SU-DHL-6 (cell line): ENCODE data around the gene CCNJ.
"Not testable (repeated sequence)": the region's sequence is repeated elsewhere in the genome, so short reads cannot be mapped to it uniquely, and the experiment has no call there.

Experiments used
- H2AFZ ChIP-seq: fragments of 200-600 bp; sonication (generic); 2 replicates; pipeline ENCODE4 v1.6.1; 2014; ENCODE audit warnings: low read depth, mild to moderate bottlenecking, moderate library complexity, mixed read lengths, antibody characterized with exemption, low read length; ENCODE audit not compliant: severe bottlenecking
- H3F3A ChIP-seq: fragments of 200-600 bp; shearing (Covaris generic); 2 replicates; pipeline ENCODE4 v1.6.0; 2016; ENCODE audit warnings: antibody characterized with exemption, mild to moderate bottlenecking; ENCODE audit not compliant: insufficient read depth
- H3K27ac ChIP-seq: fragments of 200-600 bp; sonication (generic); 2 replicates; pipeline ENCODE4 v1.5.1; 2016; ENCODE audit warnings: low read depth, mild to moderate bottlenecking, low read length, moderate library complexity, mixed read lengths
- H3K27me3 ChIP-seq: fragments of 200-600 bp; sonication (generic), shearing (Covaris generic); 2 replicates; pipeline ENCODE4 v1.6.0; 2014; ENCODE audit warnings: mild to moderate bottlenecking, low read length
- H3K36me3 ChIP-seq: fragments of 200-600 bp; sonication (generic); 2 replicates; pipeline ENCODE4 v1.6.1; 2014; ENCODE audit warnings: mild to moderate bottlenecking, low read length, mixed read lengths
- H3K4me2 ChIP-seq: fragments of 300-600, 200-600 bp; shearing (Covaris generic), sonication (generic); 2 replicates; pipeline ENCODE4 v1.6.0; 2014; ENCODE audit warnings: low read length, low read depth, mild to moderate bottlenecking; ENCODE audit not compliant: poor library complexity, severe bottlenecking
- H3K4me3 ChIP-seq: fragments of 200-600 bp; sonication (generic); 2 replicates; pipeline ENCODE4 v1.5.1; 2014; ENCODE audit warnings: antibody characterized with exemption, low read length, mild to moderate bottlenecking, mixed read lengths; ENCODE audit not compliant: insufficient read depth, poor library complexity, severe bottlenecking
- H3K79me2 ChIP-seq: fragments of 200-600 bp; sonication (generic); 2 replicates; pipeline ENCODE4 v1.6.1; 2014; ENCODE audit warnings: mild to moderate bottlenecking, low read length, moderate library complexity; ENCODE audit not compliant: insufficient read depth
- H3K9ac ChIP-seq: fragments of 200-600 bp; sonication (generic); 2 replicates; pipeline ENCODE4 v1.7.0; 2014; ENCODE audit warnings: mild to moderate bottlenecking, low read length
- H3K9me2 ChIP-seq: fragments of 200-600 bp; sonication (generic); replicated peaks from 2 replicates; pipeline ENCODE4 v1.6.1; 2014; ENCODE audit warnings: low read length; ENCODE audit not compliant: insufficient read depth
- H3K9me3 ChIP-seq: fragments of 200-600 bp; sonication (generic); 2 replicates; pipeline ENCODE4 v1.6.1; 2014; ENCODE audit warnings: low read length, mixed read lengths; ENCODE audit not compliant: insufficient read depth
- H4K20me1 ChIP-seq: fragments of 200-600 bp; sonication (generic); 2 replicates; pipeline ENCODE4 v1.6.1; 2014; ENCODE audit warnings: low read depth, mild to moderate bottlenecking, antibody characterized with exemption, low read length, moderate library complexity, mixed read lengths
- EZH2phosphoT487 ChIP-seq: fragments of 200-600 bp; sonication (generic), shearing (Covaris generic); conservative IDR thresholded peaks from 2 replicates; pipeline ENCODE4 v1.6.1; 2018; ENCODE audit warnings: mild to moderate bottlenecking, antibody characterized with exemption, low read length, moderate library complexity, mixed read lengths
- TF ChIP-seq, protein P1 (sequence below): fragments of 200-600 bp; sonication (generic); IDR thresholded peaks from one replicate; pipeline ENCODE4 v1.5.1; 2017; ENCODE audit warnings: antibody characterized with exemption, mild to moderate bottlenecking, low read length, moderate library complexity; ENCODE audit not compliant: insufficient read depth, poor library complexity, severe bottlenecking

Gene CCNJ

DNA sequence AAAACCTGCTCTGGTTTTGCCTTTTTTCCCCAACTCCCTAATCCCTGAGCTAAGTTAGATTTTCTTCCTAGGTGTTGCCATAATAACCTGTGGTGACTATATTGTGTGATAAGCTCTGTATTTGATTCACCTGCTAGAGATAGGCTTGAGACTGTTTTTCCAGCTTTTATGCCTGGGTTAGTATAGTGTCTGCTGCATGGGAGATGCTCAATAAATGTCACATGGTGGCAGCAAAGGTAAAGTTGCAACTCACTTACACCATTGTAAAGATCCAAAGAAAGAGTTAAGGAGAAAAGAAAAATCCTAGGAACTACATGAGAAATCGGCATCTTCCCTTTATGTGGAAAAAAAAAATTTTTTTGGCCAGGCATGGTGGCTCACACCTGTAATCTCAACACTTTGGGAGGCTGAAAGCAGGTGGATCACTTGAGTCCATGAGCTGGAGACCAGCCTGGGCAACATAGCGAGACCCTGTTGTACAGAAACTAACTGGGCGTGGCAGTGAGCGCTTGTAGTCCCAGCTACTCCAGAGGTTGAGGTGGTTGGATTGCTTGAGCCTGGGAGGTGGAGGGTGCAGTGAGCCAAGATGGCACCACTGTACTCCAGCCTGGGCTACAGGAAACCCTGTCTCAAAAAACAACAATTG lies 3.7 kb downstream of the CCNJ start:
- no peak overlapping the region for H3K4me2 ChIP-seq
- peaks cover 13% of the 10 kb centered on the region; the same call in 1 of the 2 replicates for H3K36me3 ChIP-seq
- no peaks in the 10 kb centered on the region for H3K9me3 ChIP-seq

DNA sequence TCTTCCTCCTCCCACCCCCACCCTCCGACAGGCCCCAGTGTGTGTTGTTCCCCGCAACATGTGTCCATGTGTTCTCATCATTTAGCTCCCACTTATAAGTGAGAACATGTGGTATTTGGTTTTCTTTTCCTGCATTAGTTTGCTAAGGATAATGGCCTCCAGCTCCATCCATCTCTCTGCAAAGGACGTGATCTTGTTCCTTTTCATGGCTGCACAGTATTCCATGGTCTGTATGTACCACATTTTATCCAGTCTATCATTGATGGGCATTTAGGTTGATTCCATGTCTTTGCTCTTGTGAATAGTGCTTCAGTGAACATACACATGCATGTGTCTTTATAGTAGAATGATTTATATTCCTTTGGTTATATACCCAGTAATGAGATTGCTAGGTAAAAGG lies 4.5 kb downstream of the CCNJ start:
- H3K27ac ChIP-seq, H3K4me2 ChIP-seq, H4K20me1 ChIP-seq, H3K9me2 ChIP-seq, H3K9ac ChIP-seq, H2AFZ ChIP-seq, H3K9me3 ChIP-seq, H3K27me3 ChIP-seq, H3K4me3 ChIP-seq, H3F3A ChIP-seq: not testable (repeated sequence)
- Histone ChIP-seq H3K79me2 (peaks cover 73% of the 10 kb centered on the region), H3K36me3 (peaks cover 13% of the 10 kb centered on the region; the same call in 1 of the 2 replicates)

More for the DNA sequence above, 3.7 kb downstream of the CCNJ start:
- Histone ChIP-seq H3K27ac (no peak overlapping the region), H2AFZ (no peak overlapping the region), H3K27me3 (no peaks in the 10 kb centered on the region), H3F3A (no peaks in the 10 kb centered on the region), H4K20me1 (no peaks in the 10 kb centered on the region), H3K9ac (no peak overlapping the region), H3K4me3 (no peak overlapping the region), H3K79me2 (peaks cover 66% of the 10 kb centered on the region), H3K9me2 (no peaks in the 10 kb centered on the region)
- no peak for TF ChIP-seq EZH2phosphoT487
- TF ChIP-seq, protein P1, sequence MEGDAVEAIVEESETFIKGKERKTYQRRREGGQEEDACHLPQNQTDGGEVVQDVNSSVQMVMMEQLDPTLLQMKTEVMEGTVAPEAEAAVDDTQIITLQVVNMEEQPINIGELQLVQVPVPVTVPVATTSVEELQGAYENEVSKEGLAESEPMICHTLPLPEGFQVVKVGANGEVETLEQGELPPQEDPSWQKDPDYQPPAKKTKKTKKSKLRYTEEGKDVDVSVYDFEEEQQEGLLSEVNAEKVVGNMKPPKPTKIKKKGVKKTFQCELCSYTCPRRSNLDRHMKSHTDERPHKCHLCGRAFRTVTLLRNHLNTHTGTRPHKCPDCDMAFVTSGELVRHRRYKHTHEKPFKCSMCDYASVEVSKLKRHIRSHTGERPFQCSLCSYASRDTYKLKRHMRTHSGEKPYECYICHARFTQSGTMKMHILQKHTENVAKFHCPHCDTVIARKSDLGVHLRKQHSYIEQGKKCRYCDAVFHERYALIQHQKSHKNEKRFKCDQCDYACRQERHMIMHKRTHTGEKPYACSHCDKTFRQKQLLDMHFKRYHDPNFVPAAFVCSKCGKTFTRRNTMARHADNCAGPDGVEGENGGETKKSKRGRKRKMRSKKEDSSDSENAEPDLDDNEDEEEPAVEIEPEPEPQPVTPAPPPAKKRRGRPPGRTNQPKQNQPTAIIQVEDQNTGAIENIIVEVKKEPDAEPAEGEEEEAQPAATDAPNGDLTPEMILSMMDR: no peak

DNA sequence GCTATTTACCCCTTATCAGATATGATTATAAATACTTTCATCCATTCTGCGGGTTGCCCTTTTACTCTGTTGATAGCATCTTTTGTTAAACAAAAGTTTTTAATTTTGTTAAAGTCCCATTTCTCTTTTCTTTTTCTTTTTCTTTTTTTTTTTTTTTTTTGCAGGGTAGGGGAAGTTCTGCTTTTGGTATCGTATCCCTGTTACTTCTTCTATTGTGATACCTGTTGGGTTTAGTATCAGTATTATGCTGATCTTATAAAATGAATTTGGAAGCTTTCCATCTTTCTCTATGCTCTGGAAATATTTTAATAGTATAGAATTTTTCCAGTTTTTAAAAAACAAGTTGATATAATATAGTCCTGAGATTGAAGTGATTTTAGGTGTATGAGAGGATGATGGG lies 6.0 kb downstream of the CCNJ start:
- Histone ChIP-seq H3K9me3 (no peaks in the 10 kb centered on the region), H3K9ac (no peak overlapping the region), H3K4me2 (no peak overlapping the region), H3K9me2 (no peaks in the 10 kb centered on the region), H4K20me1 (no peaks in the 10 kb centered on the region), H3K27me3 (no peaks in the 10 kb centered on the region), H3F3A (no peaks in the 10 kb centered on the region), H3K4me3 (no peak overlapping the region), H3K79me2 (peaks cover 84% of the 10 kb centered on the region), H2AFZ (no peak overlapping the region), H3K27ac (no peak overlapping the region), H3K36me3 (peaks cover 13% of the 10 kb centered on the region; the same call in 1 of the 2 replicates)
- no peak for TF ChIP-seq EZH2phosphoT487
- TF ChIP-seq, protein P1: no peak

DNA sequence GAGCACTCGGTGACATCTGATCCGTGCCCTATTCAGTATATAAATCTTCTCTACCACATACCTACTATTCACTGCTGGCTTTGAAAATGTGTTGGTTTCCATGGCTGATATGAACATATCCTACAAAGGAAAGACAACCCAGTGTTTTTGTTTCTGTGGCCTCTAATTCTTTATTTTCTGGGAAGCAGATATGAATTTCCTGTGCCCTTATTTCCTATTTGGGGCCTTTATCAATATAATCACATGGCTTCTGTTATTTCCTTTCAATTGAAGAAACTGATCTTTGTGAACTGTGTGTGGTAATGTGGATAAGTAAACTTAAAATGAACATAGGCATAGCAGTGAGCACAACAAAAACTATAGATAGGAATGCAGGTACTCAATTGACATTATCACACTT lies 10.6 kb downstream of the CCNJ start:
- H3K9ac ChIP-seq: no peak overlapping the region
- no peaks in the 10 kb centered on the region for H3F3A ChIP-seq
- H4K20me1 ChIP-seq: no peaks in the 10 kb centered on the region
- peaks cover 47% of the 10 kb centered on the region for H3K79me2 ChIP-seq
- no peak overlapping the region for H2AFZ ChIP-seq
- no peak for TF ChIP-seq EZH2phosphoT487
- no peaks in the 10 kb centered on the region for H3K9me2 ChIP-seq
- H3K36me3 ChIP-seq: peaks cover 19% of the 10 kb centered on the region; the same call in 1 of the 2 replicates
- no peak overlapping the region for H3K4me2 ChIP-seq
- no peak overlapping the region for H3K4me3 ChIP-seq
- no peaks in the 10 kb centered on the region for H3K27me3 ChIP-seq
- H3K9me3 ChIP-seq: no peaks in the 10 kb centered on the region
- H3K27ac ChIP-seq: no peak overlapping the region
